ENCODE results near the gene IER2. TPM values are rescaled to one million over a fixed set of nuclear protein-coding genes. Genes with fewer than 3 reads are reported as not detected.
A peak's percentile ranks its signal among the peaks of the same experiment; 100 is the strongest.

The IER2 gene
- total and polyA plus RNA-seq, 4 donors, result 12.6 to 56.2 (median 31.8) TPM

GRCh38 chr19:13151605-13152355 lies 1.6 kb downstream of the IER2 start:
- under 1% methylated on average over 53 of the region's 71 CpGs for WGBS (ENCODE audit: insufficient coverage)

GRCh38 chr19:13152356-13152973 lies 2.3 kb downstream of the IER2 start:
- peaks cover 10% of the 10 kb centered on the region for H3K36me3 ChIP-seq (ENCODE audit: control insufficient read depth, insufficient read depth, low read length)
- WGBS (ENCODE audit: insufficient coverage), result 0% methylated on average over 25 of the region's 25 CpGs
- H3K27ac ChIP-seq (ENCODE audit: low read depth, low read length), result peak overlapping the region; percentile 98
- peak overlapping the region; percentile 75 for H3K4me3 ChIP-seq (ENCODE audit: low read depth, low read length)
- no peaks in the 10 kb centered on the region for H3K9me3 ChIP-seq (ENCODE audit: control insufficient read depth, insufficient read depth, low read length)
- no peak for DNase-seq (ENCODE audit: low read depth in 4 of 6, low spot score in 6 of 6)
- peaks cover 3% of the 10 kb centered on the region for H3K27me3 ChIP-seq (ENCODE audit: control insufficient read depth, insufficient read depth, low read length)
- peaks cover 63% of the 10 kb centered on the region for H3K4me1 ChIP-seq (ENCODE audit: control insufficient read depth, insufficient read depth, low read length)

More at GRCh38 chr19:13151605-13152355, 1.6 kb downstream of the IER2 start:
- Histone ChIP-seq H3K27ac (ENCODE audit: low read depth, low read length) (peak overlapping the region; percentile 98), H3K4me1 (ENCODE audit: control insufficient read depth, insufficient read depth, low read length) (peaks cover 63% of the 10 kb centered on the region), H3K9me3 (ENCODE audit: control insufficient read depth, insufficient read depth, low read length) (no peaks in the 10 kb centered on the region), H3K36me3 (ENCODE audit: control insufficient read depth, insufficient read depth, low read length) (peaks cover 11% of the 10 kb centered on the region), H3K4me3 (ENCODE audit: low read depth, low read length) (peak overlapping the region; percentile 90), H3K27me3 (ENCODE audit: control insufficient read depth, insufficient read depth, low read length) (peaks cover 3% of the 10 kb centered on the region)
- DNase-seq (ENCODE audit: low read depth in 4 of 6, low spot score in 6 of 6), result peak in 5 of 6 donors; percentile 94 to 99 (median 96)

- peaks cover 10% of the 10 kb centered on the region for H3K36me3 ChIP-seq (ENCODE audit: control insufficient read depth, insufficient read depth, low read length)
- under 1% methylated on average over 59 of the region's 59 CpGs for WGBS (ENCODE audit: insufficient coverage)
- H3K9me3 ChIP-seq (ENCODE audit: control insufficient read depth, insufficient read depth, low read length), result no peaks in the 10 kb centered on the region
- peak in 5 of 6 donors; percentile 92 to 99 (median 93) for DNase-seq (ENCODE audit: low read depth in 4 of 6, low spot score in 6 of 6)
- H3K4me3 ChIP-seq (ENCODE audit: low read depth, low read length), result peak overlapping the region; percentile 75
- peaks cover 63% of the 10 kb centered on the region for H3K4me1 ChIP-seq (ENCODE audit: control insufficient read depth, insufficient read depth, low read length)
- peaks cover 3% of the 10 kb centered on the region for H3K27me3 ChIP-seq (ENCODE audit: control insufficient read depth, insufficient read depth, low read length)
- peak overlapping the region; percentile 98 for H3K27ac ChIP-seq (ENCODE audit: low read depth, low read length)
Measured at GRCh38 chr19:13152974-13153568, 2.9 kb downstream of the IER2 start.

- Histone ChIP-seq H3K4me3 (ENCODE audit: low read depth, low read length) (peak overlapping the region; percentile 75), H3K36me3 (ENCODE audit: control insufficient read depth, insufficient read depth, low read length) (peaks cover 10% of the 10 kb centered on the region), H3K27ac (ENCODE audit: low read depth, low read length) (peak overlapping the region; percentile 98), H3K9me3 (ENCODE audit: control insufficient read depth, insufficient read depth, low read length) (no peaks in the 10 kb centered on the region), H3K27me3 (ENCODE audit: control insufficient read depth, insufficient read depth, low read length) (peaks cover 3% of the 10 kb centered on the region), H3K4me1 (ENCODE audit: control insufficient read depth, insufficient read depth, low read length) (peaks cover 59% of the 10 kb centered on the region)
- 4% methylated on average over 69 of the region's 69 CpGs for WGBS (ENCODE audit: insufficient coverage)
- DNase-seq (ENCODE audit: low read depth in 4 of 6, low spot score in 6 of 6), result peak in 2 of 6 donors; percentile 62 to 72
Measured at GRCh38 chr19:13153569-13154240, 3.5 kb downstream of the IER2 start.

- DNase-seq (ENCODE audit: low read depth in 4 of 6, low spot score in 6 of 6), result peak in 2 of 6 donors; percentile 50 to 76
- H3K4me3 ChIP-seq (ENCODE audit: low read depth, low read length), result peak overlapping the region; percentile 75
- peaks cover 53% of the 10 kb centered on the region for H3K4me1 ChIP-seq (ENCODE audit: control insufficient read depth, insufficient read depth, low read length)
- peaks cover 10% of the 10 kb centered on the region for H3K36me3 ChIP-seq (ENCODE audit: control insufficient read depth, insufficient read depth, low read length)
- WGBS (ENCODE audit: insufficient coverage), result 9% methylated on average over 15 of the region's 21 CpGs
- H3K27me3 ChIP-seq (ENCODE audit: control insufficient read depth, insufficient read depth, low read length), result peaks cover 3% of the 10 kb centered on the region
- no peaks in the 10 kb centered on the region for H3K9me3 ChIP-seq (ENCODE audit: control insufficient read depth, insufficient read depth, low read length)
- H3K27ac ChIP-seq (ENCODE audit: low read depth, low read length), result peak overlapping the region; percentile 98
Measured at GRCh38 chr19:13154241-13154778, 4.1 kb downstream of the IER2 start.

GRCh38 chr19:13154911-13155471 lies 4.8 kb downstream of the IER2 start:
- peak in 2 of 6 donors; percentile 59 to 76 for DNase-seq (ENCODE audit: low read depth in 4 of 6, low spot score in 6 of 6)
- H3K36me3 ChIP-seq (ENCODE audit: control insufficient read depth, insufficient read depth, low read length), result peaks cover 10% of the 10 kb centered on the region
- no peaks in the 10 kb centered on the region for H3K9me3 ChIP-seq (ENCODE audit: control insufficient read depth, insufficient read depth, low read length)
- H3K4me3 ChIP-seq (ENCODE audit: low read depth, low read length), result peak overlapping the region; percentile 75
- peaks cover 50% of the 10 kb centered on the region for H3K4me1 ChIP-seq (ENCODE audit: control insufficient read depth, insufficient read depth, low read length)
- peaks cover 3% of the 10 kb centered on the region for H3K27me3 ChIP-seq (ENCODE audit: control insufficient read depth, insufficient read depth, low read length)
- peak overlapping the region; percentile 98 for H3K27ac ChIP-seq (ENCODE audit: low read depth, low read length)
- 16% methylated on average over 20 of the region's 24 CpGs for WGBS (ENCODE audit: insufficient coverage)

GRCh38 chr19:13155472-13156359 lies 5.5 kb downstream of the IER2 start:
- Histone ChIP-seq H3K4me1 (ENCODE audit: control insufficient read depth, insufficient read depth, low read length) (peaks cover 48% of the 10 kb centered on the region), H3K36me3 (ENCODE audit: control insufficient read depth, insufficient read depth, low read length) (peaks cover 10% of the 10 kb centered on the region), H3K4me3 (ENCODE audit: low read depth, low read length) (peak overlapping the region; percentile 75), H3K9me3 (ENCODE audit: control insufficient read depth, insufficient read depth, low read length) (no peaks in the 10 kb centered on the region), H3K27ac (ENCODE audit: low read depth, low read length) (peak overlapping the region; percentile 98), H3K27me3 (ENCODE audit: control insufficient read depth, insufficient read depth, low read length) (peaks cover 3% of the 10 kb centered on the region)
- WGBS (ENCODE audit: insufficient coverage), result 8% methylated on average over 35 of the region's 55 CpGs
- DNase-seq (ENCODE audit: low read depth in 4 of 6, low spot score in 6 of 6), result peak in 2 of 6 donors; percentile 18 to 72

GRCh38 chr19:13159713-13160112 lies 9.5 kb downstream of the IER2 start:
- WGBS (ENCODE audit: insufficient coverage), result 100% methylated on average over 1 of the region's 3 CpGs
- Histone ChIP-seq H3K9me3 (ENCODE audit: control insufficient read depth, insufficient read depth, low read length) (no peaks in the 10 kb centered on the region), H3K4me1 (ENCODE audit: control insufficient read depth, insufficient read depth, low read length) (peaks cover 47% of the 10 kb centered on the region)

More at GRCh38 chr19:13159713-13160112, 9.5 kb downstream of the IER2 start:
- no peak overlapping the region for H3K27ac ChIP-seq (ENCODE audit: low read depth, low read length)
- H3K27me3 ChIP-seq (ENCODE audit: control insufficient read depth, insufficient read depth, low read length), result no peaks in the 10 kb centered on the region
- no peak overlapping the region for H3K4me3 ChIP-seq (ENCODE audit: low read depth, low read length)
- no peak for DNase-seq (ENCODE audit: low read depth in 4 of 6, low spot score in 6 of 6)
- H3K36me3 ChIP-seq (ENCODE audit: control insufficient read depth, insufficient read depth, low read length), result no peaks in the 10 kb centered on the region

Measured in spinal cord (tissue), 10 donors.